ENCODE data around the gene EML4.

The EML4 gene

GRCh38 chr2:42310007-42310515 is 140.9 kb downstream of the EML4 start:
- Histone ChIP-seq H3K4me3 (replicated peaks; ENCODE audit: insufficient read depth, low read length) (no peak overlapping the region), H3K27ac (replicated peaks) (no peak overlapping the region), H3K27me3 (ENCODE audit: insufficient read depth, poor library complexity, severe bottlenecking) (no peaks in the 10 kb centered on the region)
- no peak for DNase-seq (ENCODE audit: low read depth in 1 of 2, low spot score in 1 of 2)
- no peak for TF ChIP-seq SPI1 (IDR thresholded peaks at IDR 0.05; ENCODE audit: borderline replicate concordance, low read depth)
- TF ChIP-seq CTCF (IDR thresholded peaks at IDR 0.05; ENCODE audit: insufficient read depth, low read length): no peak
- TF ChIP-seq POLR2AphosphoS5 (IDR thresholded peaks at IDR 0.05; ENCODE audit: low read depth): no peak
- no peak for TF ChIP-seq GABPA (IDR thresholded peaks at IDR 0.05; ENCODE audit: low read depth)
- no peak for TF ChIP-seq REST (IDR thresholded peaks at IDR 0.05; ENCODE audit: insufficient replicate concordance, low read depth)

- DNase-seq (ENCODE audit: low read depth in 1 of 2, low spot score in 1 of 2): no peak
- Histone ChIP-seq H3K27me3 (ENCODE audit: insufficient read depth, poor library complexity, severe bottlenecking) (no peaks in the 10 kb centered on the region), H3K4me3 (replicated peaks; ENCODE audit: insufficient read depth, low read length) (no peak overlapping the region), H3K27ac (replicated peaks) (no peak overlapping the region)
- TF ChIP-seq SPI1 (IDR thresholded peaks at IDR 0.05; ENCODE audit: borderline replicate concordance, low read depth) (no peak), CTCF (IDR thresholded peaks at IDR 0.05; ENCODE audit: insufficient read depth, low read length) (no peak), POLR2AphosphoS5 (IDR thresholded peaks at IDR 0.05; ENCODE audit: low read depth) (no peak), REST (IDR thresholded peaks at IDR 0.05; ENCODE audit: insufficient replicate concordance, low read depth) (no peak), GABPA (IDR thresholded peaks at IDR 0.05; ENCODE audit: low read depth) (no peak)
These were observed 143.0 kb downstream of the EML4 start for GRCh38 chr2:42312106-42312505.

- TF ChIP-seq GABPA (IDR thresholded peaks at IDR 0.05; ENCODE audit: low read depth) (no peak), SPI1 (IDR thresholded peaks at IDR 0.05; ENCODE audit: borderline replicate concordance, low read depth) (peak; percentile 57; the same call in 1 of the 2 replicates)
- no peaks in the 10 kb centered on the region for H3K27me3 ChIP-seq (ENCODE audit: insufficient read depth, poor library complexity, severe bottlenecking)
- H3K4me3 ChIP-seq (replicated peaks; ENCODE audit: insufficient read depth, low read length): no peak overlapping the region
- H3K27ac ChIP-seq (replicated peaks): no peak overlapping the region; the same call in 1 of the 2 replicates
- peak; percentile 49 to 59 for DNase-seq (ENCODE audit: low read depth in 1 of 2, low spot score in 1 of 2)
These were observed 145.8 kb downstream of the EML4 start for GRCh38 chr2:42314892-42315468.

- Histone ChIP-seq H3K4me3 (replicated peaks; ENCODE audit: insufficient read depth, low read length) (no peak overlapping the region), H3K27ac (replicated peaks) (no peak overlapping the region), H3K27me3 (ENCODE audit: insufficient read depth, poor library complexity, severe bottlenecking) (no peaks in the 10 kb centered on the region)
- DNase-seq (ENCODE audit: low read depth in 1 of 2, low spot score in 1 of 2): no peak
- TF ChIP-seq CTCF (IDR thresholded peaks at IDR 0.05; ENCODE audit: insufficient read depth, low read length): no peak
- TF ChIP-seq POLR2AphosphoS5 (IDR thresholded peaks at IDR 0.05; ENCODE audit: low read depth): no peak
- TF ChIP-seq GABPA (IDR thresholded peaks at IDR 0.05; ENCODE audit: low read depth): no peak
- TF ChIP-seq SPI1 (IDR thresholded peaks at IDR 0.05; ENCODE audit: borderline replicate concordance, low read depth): no peak
- no peak for TF ChIP-seq REST (IDR thresholded peaks at IDR 0.05; ENCODE audit: insufficient replicate concordance, low read depth)
These were observed 146.8 kb downstream of the EML4 start for GRCh38 chr2:42315844-42316470.
